Panc1 (cell line): ENCODE measurements around the gene ZIC2. TPM values are rescaled to one million over a fixed set of nuclear protein-coding genes. Genes with fewer than 3 reads are reported as not detected.

Experiments used
- ATAC-seq: fragments of 200-7000 bp; cut with Tn5 transposase; 2 replicates; pipeline ENCODE4 v1.9.1; 2020; ENCODE audit warnings: mild to moderate bottlenecking, moderate library complexity
- BruUV-seq: library from RNA; stranded (reverse); fragments of 400-500 nt; replicated peaks from 2 replicates; lab custom pipeline; 2021; lab: Mats Ljungman, UMichigan
- CTCF ChIA-PET: fragments of 300-600 bp; sonication (Branson Sonifier 250); formaldehyde crosslinking; loops from one replicate; lab custom pipeline; 2022; ENCODE audit warnings: antibody characterized with exemption; lab: Charles Lee
- POLR2A ChIA-PET: fragments of 300-600 bp; sonication (Branson Sonifier 250); formaldehyde crosslinking; loops from one replicate; lab custom pipeline; 2022; ENCODE audit warnings: antibody characterized with exemption; lab: Charles Lee
- DNase-seq: peaks from one replicate; pipeline ENCODE4 v3.0.0-alpha.2; 2010; ENCODE audit warnings: low read depth, low spot score
- H3K27ac ChIP-seq: 2 replicates; pipeline ENCODE4 v1.5.1; 2011; ENCODE audit warnings: mild to moderate bottlenecking, low read length, inconsistent platforms
- H3K27me3 ChIP-seq: fragments of 200-500 bp; sonication (Bioruptor generic); 2 replicates; pipeline ENCODE4 v1.6.0; 2014; ENCODE audit warnings: low read length, inconsistent platforms; ENCODE audit not compliant: control insufficient read depth, insufficient read depth
- H3K36me3 ChIP-seq: fragments of 200-500 bp; sonication (Bioruptor generic); 2 replicates; pipeline ENCODE4 v1.5.1; 2014; ENCODE audit warnings: inconsistent platforms, mild to moderate bottlenecking, low read length, moderate library complexity; ENCODE audit not compliant: control insufficient read depth, insufficient read depth
- H3K4me1 ChIP-seq: 2 replicates; pipeline ENCODE4 v1.5.1; 2011; ENCODE audit warnings: inconsistent platforms, mild to moderate bottlenecking, low read length, moderate library complexity; ENCODE audit not compliant: control insufficient read depth, insufficient read depth
- H3K4me3 ChIP-seq, 2 experiments: 2 replicates each; pipeline ENCODE4 v1.5.1; 2011 to 2012; ENCODE audit warnings: low read depth in 2 of 2, low read length in 2 of 2, mild to moderate bottlenecking in 2 of 2, inconsistent platforms in 1 of 2, moderate library complexity in 1 of 2
- H3K9me3 ChIP-seq: fragments of 200-500 bp; sonication (Bioruptor generic); 2 replicates; pipeline ENCODE4 v1.5.1; 2014; ENCODE audit warnings: low read depth, mild to moderate bottlenecking, inconsistent platforms, low read length, moderate library complexity; ENCODE audit not compliant: control insufficient read depth, insufficient read depth
- POLR2AphosphoS5 ChIP-seq: IDR thresholded peaks from 2 replicates; pipeline ENCODE4 v1.6.1; 2012; ENCODE audit warnings: mild to moderate bottlenecking, low read depth, low read length, moderate library complexity
- SIN3A ChIP-seq: IDR thresholded peaks from 2 replicates; pipeline ENCODE4 v1.6.1; 2012; ENCODE audit warnings: low read depth, mild to moderate bottlenecking, low read length, moderate library complexity, borderline replicate concordance; ENCODE audit not compliant: insufficient read depth
- TCF7L2 ChIP-seq: IDR thresholded peaks from 2 replicates; pipeline ENCODE4 v1.6.1; 2011; ENCODE audit warnings: mild to moderate bottlenecking, low read depth, low read length, inconsistent platforms
- in situ Hi-C: cut with HindIII; loops from 2 replicates; pipeline ENCODE4 v1.10.0; 2016; ENCODE audit warnings: low sequenced_read_pairs, low pct_unique_long_range_greater_than_20kb
- intact Hi-C: fragments of 100-400 bp; cut with micrococcal nuclease; formaldehyde crosslinking; loops from one replicate; pipeline ENCODE4 v1.10.0; 2022; ENCODE audit not compliant: unreplicated experiment
- total RNA-seq: library from RNA; stranded (reverse); gene quantifications from one replicate; pipeline ENCODE4 v1.2.1, GENCODE V29; 2021; ENCODE audit not compliant: unreplicated experiment
- TF ChIP-seq, protein P1 (sequence below): fragments of 450-650 bp; IDR thresholded peaks from 2 replicates; pipeline ENCODE4 v1.5.1; 2017; ENCODE audit warnings: mild to moderate bottlenecking
- TF ChIP-seq, protein P2 (sequence below), 2 experiments: IDR thresholded peaks; 2 replicates each; pipeline ENCODE4 v1.6.1; 2011 to 2012; ENCODE audit warnings: low read depth in 2 of 2, control low read depth in 1 of 2, low read length in 1 of 2, mild to moderate bottlenecking in 1 of 2, moderate library complexity in 1 of 2; ENCODE audit not compliant: insufficient read depth in 1 of 2

ZIC2 gene
- total RNA-seq, 1 experiment from 2014 or later, result 54.5 TPM

DNA sequence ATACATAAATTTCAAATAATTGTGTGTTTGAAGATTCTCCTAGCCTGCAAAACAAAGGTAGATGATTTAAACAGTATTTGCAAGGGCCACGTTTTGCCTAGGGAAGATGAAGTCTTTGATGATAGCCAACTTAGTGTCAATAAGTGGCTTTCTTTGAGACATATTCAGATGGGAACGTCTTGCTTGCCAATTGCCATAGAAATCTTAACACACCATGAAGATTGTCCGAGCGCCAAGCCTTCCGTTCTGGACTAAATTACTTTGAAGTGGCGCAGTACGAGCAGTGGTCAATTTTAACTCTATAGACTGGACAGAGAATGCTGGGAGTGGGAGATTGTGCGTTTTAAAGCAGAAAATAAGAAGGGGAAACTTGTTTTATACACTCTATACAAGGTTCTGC is 19.9 kb upstream of the ZIC2 start:
- DNase-seq (no peak), ATAC-seq (no peak)
- Histone ChIP-seq H3K27ac (peak overlapping the region; percentile 51; the same call in 1 of the 2 replicates), H3K27me3 (no peaks in the 10 kb centered on the region), H3K4me1 (peaks cover 28% of the 10 kb centered on the region), H3K4me3 (no peak overlapping the region), H3K36me3 (no peaks in the 10 kb centered on the region), H3K9me3 (no peaks in the 10 kb centered on the region)
- BruUV-seq, result no TSS peak
- intact Hi-C loops, result no loop called here
- TF ChIP-seq SIN3A (no peak), POLR2AphosphoS5 (no peak), TCF7L2 (no peak)
- TF ChIP-seq, protein P1, sequence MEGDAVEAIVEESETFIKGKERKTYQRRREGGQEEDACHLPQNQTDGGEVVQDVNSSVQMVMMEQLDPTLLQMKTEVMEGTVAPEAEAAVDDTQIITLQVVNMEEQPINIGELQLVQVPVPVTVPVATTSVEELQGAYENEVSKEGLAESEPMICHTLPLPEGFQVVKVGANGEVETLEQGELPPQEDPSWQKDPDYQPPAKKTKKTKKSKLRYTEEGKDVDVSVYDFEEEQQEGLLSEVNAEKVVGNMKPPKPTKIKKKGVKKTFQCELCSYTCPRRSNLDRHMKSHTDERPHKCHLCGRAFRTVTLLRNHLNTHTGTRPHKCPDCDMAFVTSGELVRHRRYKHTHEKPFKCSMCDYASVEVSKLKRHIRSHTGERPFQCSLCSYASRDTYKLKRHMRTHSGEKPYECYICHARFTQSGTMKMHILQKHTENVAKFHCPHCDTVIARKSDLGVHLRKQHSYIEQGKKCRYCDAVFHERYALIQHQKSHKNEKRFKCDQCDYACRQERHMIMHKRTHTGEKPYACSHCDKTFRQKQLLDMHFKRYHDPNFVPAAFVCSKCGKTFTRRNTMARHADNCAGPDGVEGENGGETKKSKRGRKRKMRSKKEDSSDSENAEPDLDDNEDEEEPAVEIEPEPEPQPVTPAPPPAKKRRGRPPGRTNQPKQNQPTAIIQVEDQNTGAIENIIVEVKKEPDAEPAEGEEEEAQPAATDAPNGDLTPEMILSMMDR, result no peak
- TF ChIP-seq, protein P2, sequence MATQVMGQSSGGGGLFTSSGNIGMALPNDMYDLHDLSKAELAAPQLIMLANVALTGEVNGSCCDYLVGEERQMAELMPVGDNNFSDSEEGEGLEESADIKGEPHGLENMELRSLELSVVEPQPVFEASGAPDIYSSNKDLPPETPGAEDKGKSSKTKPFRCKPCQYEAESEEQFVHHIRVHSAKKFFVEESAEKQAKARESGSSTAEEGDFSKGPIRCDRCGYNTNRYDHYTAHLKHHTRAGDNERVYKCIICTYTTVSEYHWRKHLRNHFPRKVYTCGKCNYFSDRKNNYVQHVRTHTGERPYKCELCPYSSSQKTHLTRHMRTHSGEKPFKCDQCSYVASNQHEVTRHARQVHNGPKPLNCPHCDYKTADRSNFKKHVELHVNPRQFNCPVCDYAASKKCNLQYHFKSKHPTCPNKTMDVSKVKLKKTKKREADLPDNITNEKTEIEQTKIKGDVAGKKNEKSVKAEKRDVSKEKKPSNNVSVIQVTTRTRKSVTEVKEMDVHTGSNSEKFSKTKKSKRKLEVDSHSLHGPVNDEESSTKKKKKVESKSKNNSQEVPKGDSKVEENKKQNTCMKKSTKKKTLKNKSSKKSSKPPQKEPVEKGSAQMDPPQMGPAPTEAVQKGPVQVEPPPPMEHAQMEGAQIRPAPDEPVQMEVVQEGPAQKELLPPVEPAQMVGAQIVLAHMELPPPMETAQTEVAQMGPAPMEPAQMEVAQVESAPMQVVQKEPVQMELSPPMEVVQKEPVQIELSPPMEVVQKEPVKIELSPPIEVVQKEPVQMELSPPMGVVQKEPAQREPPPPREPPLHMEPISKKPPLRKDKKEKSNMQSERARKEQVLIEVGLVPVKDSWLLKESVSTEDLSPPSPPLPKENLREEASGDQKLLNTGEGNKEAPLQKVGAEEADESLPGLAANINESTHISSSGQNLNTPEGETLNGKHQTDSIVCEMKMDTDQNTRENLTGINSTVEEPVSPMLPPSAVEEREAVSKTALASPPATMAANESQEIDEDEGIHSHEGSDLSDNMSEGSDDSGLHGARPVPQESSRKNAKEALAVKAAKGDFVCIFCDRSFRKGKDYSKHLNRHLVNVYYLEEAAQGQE (IDR thresholded peaks at IDR 0.05; ENCODE audit: insufficient read depth in 1 of 2, low read depth in 2 of 2, low read length in 1 of 2), result no peak
- in situ Hi-C loops, result no loop called here
- ChIA-PET CTCF (no interaction called here), POLR2A (no interaction called here)

GRCh38 chr13:99962242-99962641 is 19.3 kb upstream of the ZIC2 start:
- Histone ChIP-seq H3K9me3 (no peaks in the 10 kb centered on the region), H3K27ac (no peak overlapping the region), H3K27me3 (no peaks in the 10 kb centered on the region), H3K4me3 (no peak overlapping the region), H3K4me1 (peaks cover 33% of the 10 kb centered on the region), H3K36me3 (no peaks in the 10 kb centered on the region)
- ATAC-seq, result no peak
- TF ChIP-seq, protein P1, result no peak
- TF ChIP-seq TCF7L2 (peak; percentile 95), POLR2AphosphoS5 (0 out of 2 replicates have a peak, but pooled peaks have one; percentile 45), SIN3A (no peak)
- TF ChIP-seq, protein P2 (IDR thresholded peaks at IDR 0.05; ENCODE audit: insufficient read depth in 1 of 2, low read depth in 2 of 2, low read length in 1 of 2), result no peak
- ChIA-PET POLR2A (no interaction called here), CTCF (no interaction called here)
- no peak for DNase-seq
- intact Hi-C loops (no loop called here), in situ Hi-C loops (no loop called here)
- BruUV-seq, result no TSS peak
